HUES6 (cell line): Measurements from ENCODE around the gene PCSK5.

ENCODE experiments used
- H3K27ac ChIP-seq: 2 replicates; pipeline ENCODE4 v1.7.0; 2013; ENCODE audit warnings: low read depth, mild to moderate bottlenecking, low read length, inconsistent platforms
- H3K27me3 ChIP-seq: 2 replicates; pipeline ENCODE4 v1.6.1; 2013; ENCODE audit warnings: low read length; ENCODE audit not compliant: control insufficient read depth, insufficient read depth
- H3K36me3 ChIP-seq: 2 replicates; pipeline ENCODE4 v1.6.1; 2013; ENCODE audit warnings: low read length; ENCODE audit not compliant: control insufficient read depth, insufficient read depth
- H3K4me1 ChIP-seq: 2 replicates; pipeline ENCODE4 v1.6.1; 2013; ENCODE audit warnings: low read length; ENCODE audit not compliant: control insufficient read depth, insufficient read depth
- H3K4me3 ChIP-seq: 2 replicates; pipeline ENCODE4 v1.5.1; 2013; ENCODE audit warnings: low read depth, low read length
- H3K9ac ChIP-seq: one replicate; pipeline ENCODE4 v1.6.1; 2013; ENCODE audit warnings: mild to moderate bottlenecking, low read length
- H3K9me3 ChIP-seq: 2 replicates; pipeline ENCODE4 v1.6.1; 2013; ENCODE audit warnings: low read depth, low read length; ENCODE audit not compliant: control insufficient read depth, insufficient read depth

PCSK5 gene

GRCh38 chr9:76101075-76101474 lies 210.6 kb downstream of the PCSK5 start:
- no peaks in the 10 kb centered on the region for H3K27me3 ChIP-seq
- no peak overlapping the region for H3K27ac ChIP-seq
- H3K9me3 ChIP-seq = no peaks in the 10 kb centered on the region
- H3K9ac ChIP-seq = no peak overlapping the region
- H3K4me1 ChIP-seq = no peaks in the 10 kb centered on the region; the same call in 1 of the 2 replicates
- no peak overlapping the region for H3K4me3 ChIP-seq
- peaks cover 8% of the 10 kb centered on the region; the same call in 1 of the 2 replicates for H3K36me3 ChIP-seq

- H3K9me3 ChIP-seq = no peaks in the 10 kb centered on the region
- no peaks in the 10 kb centered on the region for H3K27me3 ChIP-seq
- no peak overlapping the region for H3K9ac ChIP-seq
- H3K4me3 ChIP-seq = no peak overlapping the region
- H3K4me1 ChIP-seq = no peaks in the 10 kb centered on the region; the same call in 1 of the 2 replicates
- H3K27ac ChIP-seq = no peak overlapping the region
- H3K36me3 ChIP-seq = peaks cover 6% of the 10 kb centered on the region; the same call in 1 of the 2 replicates
Measured at GRCh38 chr9:76101491-76101890, 211.0 kb downstream of the PCSK5 start.

GRCh38 chr9:76101947-76102346 lies 211.5 kb downstream of the PCSK5 start:
- no peaks in the 10 kb centered on the region; the same call in 1 of the 2 replicates for H3K4me1 ChIP-seq
- H3K4me3 ChIP-seq = no peak overlapping the region
- H3K36me3 ChIP-seq = peaks cover 6% of the 10 kb centered on the region; the same call in 1 of the 2 replicates
- no peak overlapping the region for H3K27ac ChIP-seq
- H3K9me3 ChIP-seq = no peaks in the 10 kb centered on the region
- H3K27me3 ChIP-seq = no peaks in the 10 kb centered on the region
- no peak overlapping the region for H3K9ac ChIP-seq

GRCh38 chr9:76103531-76104315 lies 213.2 kb downstream of the PCSK5 start:
- no peaks in the 10 kb centered on the region for H3K36me3 ChIP-seq
- no peak overlapping the region for H3K4me3 ChIP-seq
- no peak overlapping the region for H3K9ac ChIP-seq
- no peaks in the 10 kb centered on the region for H3K27me3 ChIP-seq
- no peaks in the 10 kb centered on the region; the same call in 1 of the 2 replicates for H3K4me1 ChIP-seq
- no peaks in the 10 kb centered on the region for H3K9me3 ChIP-seq
- H3K27ac ChIP-seq = no peak overlapping the region

GRCh38 chr9:76107482-76107881 lies 217.0 kb downstream of the PCSK5 start:
- H3K36me3 ChIP-seq = no peaks in the 10 kb centered on the region

GRCh38 chr9:76109953-76110352 lies 219.5 kb downstream of the PCSK5 start:
- H3K36me3 ChIP-seq = no peaks in the 10 kb centered on the region
- no peak overlapping the region for H3K9ac ChIP-seq
- no peaks in the 10 kb centered on the region for H3K9me3 ChIP-seq
- H3K27ac ChIP-seq = no peak overlapping the region
- no peak overlapping the region for H3K4me3 ChIP-seq
- H3K27me3 ChIP-seq = no peaks in the 10 kb centered on the region
- no peaks in the 10 kb centered on the region for H3K4me1 ChIP-seq

More at GRCh38 chr9:76107482-76107881, 217.0 kb downstream of the PCSK5 start:
- Histone ChIP-seq H3K9ac (no peak overlapping the region), H3K4me1 (no peaks in the 10 kb centered on the region), H3K27ac (no peak overlapping the region), H3K27me3 (no peaks in the 10 kb centered on the region), H3K9me3 (no peaks in the 10 kb centered on the region), H3K4me3 (no peak overlapping the region)

GRCh38 chr9:76112151-76112550 lies 221.7 kb downstream of the PCSK5 start:
- H3K4me1 ChIP-seq = no peaks in the 10 kb centered on the region
- no peaks in the 10 kb centered on the region for H3K9me3 ChIP-seq
- no peaks in the 10 kb centered on the region for H3K36me3 ChIP-seq
- no peak overlapping the region for H3K9ac ChIP-seq
- no peak overlapping the region for H3K27ac ChIP-seq
- no peaks in the 10 kb centered on the region for H3K27me3 ChIP-seq
- H3K4me3 ChIP-seq = no peak overlapping the region

GRCh38 chr9:76114144-76114543 lies 223.7 kb downstream of the PCSK5 start:
- no peaks in the 10 kb centered on the region for H3K9me3 ChIP-seq
- no peak overlapping the region for H3K4me3 ChIP-seq
- H3K9ac ChIP-seq = no peak overlapping the region
- no peak overlapping the region for H3K27ac ChIP-seq
- no peaks in the 10 kb centered on the region for H3K4me1 ChIP-seq
- no peaks in the 10 kb centered on the region for H3K36me3 ChIP-seq
- no peaks in the 10 kb centered on the region for H3K27me3 ChIP-seq

- Histone ChIP-seq H3K36me3 (no peaks in the 10 kb centered on the region), H3K9me3 (no peaks in the 10 kb centered on the region), H3K9ac (no peak overlapping the region), H3K4me3 (no peak overlapping the region), H3K27me3 (no peaks in the 10 kb centered on the region), H3K27ac (no peak overlapping the region), H3K4me1 (no peaks in the 10 kb centered on the region)
Measured at GRCh38 chr9:76115396-76115795, 224.9 kb downstream of the PCSK5 start.

GRCh38 chr9:76115982-76116646 lies 225.6 kb downstream of the PCSK5 start:
- Histone ChIP-seq H3K27me3 (no peaks in the 10 kb centered on the region), H3K9ac (no peak overlapping the region), H3K4me3 (no peak overlapping the region), H3K36me3 (no peaks in the 10 kb centered on the region), H3K4me1 (no peaks in the 10 kb centered on the region), H3K9me3 (no peaks in the 10 kb centered on the region), H3K27ac (no peak overlapping the region)

- Histone ChIP-seq H3K27me3 (no peaks in the 10 kb centered on the region), H3K36me3 (no peaks in the 10 kb centered on the region), H3K4me3 (no peak overlapping the region), H3K9me3 (no peaks in the 10 kb centered on the region), H3K9ac (no peak overlapping the region), H3K27ac (no peak overlapping the region), H3K4me1 (no peaks in the 10 kb centered on the region)
Measured at GRCh38 chr9:76116913-76117312, 226.4 kb downstream of the PCSK5 start.
